RPMI7951 (cell line): ENCODE data around the gene DDX56. TPM values are rescaled to one million over a fixed set of nuclear protein-coding genes. Genes with fewer than 3 reads are reported as not detected.

ENCODE experiments used
- DNase-seq: peaks from one replicate; pipeline ENCODE4 v3.0.0-alpha.2; 2012; ENCODE audit warnings: low read depth
- total RNA-seq: library from RNA; depleted of rRNA; stranded (reverse); fragments of >200 nt; shearing (Covaris generic); gene quantifications from 2 replicates; pipeline ENCODE4 v1.2.3, GENCODE V29; 2014; rRNA removed

DDX56 gene
- total RNA-seq, 1 experiment from 2014 or later = 120 TPM

- DNase-seq = no peak
Observed at GRCh38 chr7:44535348-44536064, 38.2 kb downstream of the DDX56 start.

DNA sequence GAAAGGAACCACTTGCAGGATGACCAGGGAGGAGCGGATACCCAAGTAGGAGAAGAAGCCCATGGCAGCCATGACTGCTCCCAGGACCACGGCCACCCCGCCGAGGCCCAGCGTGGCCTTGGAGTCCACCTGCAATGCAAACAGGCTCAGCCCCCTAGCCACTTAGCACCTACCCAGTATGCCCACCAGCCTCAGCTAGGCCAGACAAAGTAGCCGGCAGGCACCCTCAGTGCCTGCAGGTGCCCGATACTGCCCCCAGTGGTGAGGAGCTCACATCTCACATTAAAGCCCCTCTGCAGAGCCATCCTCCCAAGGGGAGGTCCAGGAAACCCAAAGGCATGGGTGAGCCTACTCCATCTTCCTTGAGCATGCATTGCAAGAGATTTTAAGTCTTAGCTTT, 39.2 kb downstream of the DDX56 start:
- DNase-seq = peak; percentile 44

DNA sequence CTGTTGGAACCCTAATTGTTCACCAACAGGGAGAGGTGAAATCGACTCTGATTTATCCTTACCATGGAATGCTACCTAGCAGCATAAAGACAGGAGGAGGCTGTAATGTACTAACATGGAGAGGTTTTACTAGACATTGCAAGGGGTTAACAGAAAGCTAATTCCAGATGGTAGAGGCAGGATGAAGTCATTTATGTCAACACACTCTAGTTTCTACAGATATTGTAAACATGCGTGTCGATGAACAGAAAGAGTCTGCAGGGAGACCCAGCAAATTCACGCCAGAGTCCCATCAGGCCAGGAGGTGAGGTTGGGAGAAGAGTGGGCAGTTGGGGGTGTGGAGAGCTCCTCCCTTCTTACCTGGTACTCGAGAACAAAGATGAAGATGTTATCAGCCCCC, 39.6 kb downstream of the DDX56 start:
- no peak for DNase-seq

GRCh38 chr7:44533301-44534055, 40.2 kb downstream of the DDX56 start:
- DNase-seq = peak; percentile 44

- DNase-seq = no peak
Observed at GRCh38 chr7:44531421-44532380, 42.0 kb downstream of the DDX56 start.

DNA sequence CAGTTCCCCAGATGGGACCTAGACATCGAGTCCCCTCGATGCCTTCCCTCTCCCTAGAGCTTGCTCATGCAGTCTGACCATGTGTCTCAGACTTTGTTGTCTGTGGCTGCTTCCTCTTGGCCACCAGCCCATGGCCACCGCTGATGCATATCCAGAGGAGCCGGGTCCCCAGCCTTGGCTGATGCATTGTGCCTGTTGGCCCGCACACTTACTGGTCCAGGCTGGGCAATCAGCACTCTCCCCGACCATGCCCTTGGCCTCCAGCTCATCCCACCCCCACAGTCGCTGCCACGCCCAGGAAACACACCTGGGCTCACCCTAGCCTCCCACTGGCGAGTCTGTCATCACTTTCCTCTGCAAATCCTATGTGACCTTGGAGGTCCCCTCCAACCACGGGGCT, 42.7 kb downstream of the DDX56 start:
- no peak for DNase-seq

GRCh38 chr7:44524811-44525388, 48.8 kb downstream of the DDX56 start:
- DNase-seq = no peak

GRCh38 chr7:44522315-44522714, 51.4 kb downstream of the DDX56 start:
- DNase-seq = no peak

DNA sequence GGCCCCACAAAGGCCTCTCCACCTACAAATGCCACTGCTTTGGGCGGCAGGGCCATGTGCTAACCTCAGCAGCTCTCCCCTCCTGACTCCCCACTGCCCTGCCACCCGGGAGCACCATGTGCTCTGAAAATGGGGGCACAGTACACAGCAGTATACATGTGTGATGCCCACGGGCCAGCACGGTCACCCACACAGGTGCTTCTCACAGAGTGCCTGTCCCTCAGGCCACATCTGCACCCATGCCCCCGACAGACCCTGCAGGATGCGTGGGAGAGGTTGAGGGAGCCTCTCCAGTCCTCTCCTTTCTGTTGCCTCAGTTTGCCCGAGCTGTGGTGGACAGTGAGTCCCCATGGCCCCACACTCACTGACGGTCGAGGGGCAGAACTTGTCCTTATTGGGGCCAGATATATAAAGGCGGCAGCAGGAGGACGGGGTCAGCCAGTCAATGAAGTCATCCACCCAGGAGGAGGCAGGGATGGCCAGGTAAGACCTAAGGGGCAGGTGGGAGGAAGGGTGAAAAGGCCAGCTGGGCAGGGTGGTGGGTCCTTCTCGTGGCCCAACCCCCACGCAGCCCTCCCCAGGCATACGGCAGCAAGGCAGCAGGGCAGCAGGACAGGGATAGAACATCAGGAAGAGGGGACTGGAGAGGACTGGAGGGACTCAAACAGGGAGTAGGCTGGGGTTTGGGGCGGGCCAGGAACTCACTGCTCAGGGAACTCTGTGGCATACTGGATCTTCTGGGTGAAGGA, 52.2 kb downstream of the DDX56 start:
- no peak for DNase-seq

GRCh38 chr7:44520574-44520973, 53.1 kb downstream of the DDX56 start:
- no peak for DNase-seq

DNA sequence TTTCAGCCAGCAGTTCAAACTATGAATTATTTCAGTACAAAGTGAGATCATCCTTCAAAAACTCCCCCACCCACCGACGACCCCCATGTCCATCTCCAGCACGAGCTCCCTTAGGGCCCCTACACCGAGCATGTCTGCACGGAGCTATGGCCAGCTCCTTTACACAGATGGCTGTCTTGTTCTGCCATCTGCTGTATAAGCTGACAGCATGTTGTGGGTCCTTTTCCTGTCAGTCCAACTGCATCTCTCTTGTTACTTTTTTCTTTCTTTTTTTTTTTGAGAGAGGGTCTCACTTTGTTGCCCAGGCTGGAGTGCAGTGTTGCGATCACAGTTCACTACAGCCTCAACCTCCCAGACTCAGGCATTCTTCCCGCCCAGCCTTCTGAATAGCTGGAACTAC, 54.2 kb downstream of the DDX56 start:
- no peak for DNase-seq

DNA sequence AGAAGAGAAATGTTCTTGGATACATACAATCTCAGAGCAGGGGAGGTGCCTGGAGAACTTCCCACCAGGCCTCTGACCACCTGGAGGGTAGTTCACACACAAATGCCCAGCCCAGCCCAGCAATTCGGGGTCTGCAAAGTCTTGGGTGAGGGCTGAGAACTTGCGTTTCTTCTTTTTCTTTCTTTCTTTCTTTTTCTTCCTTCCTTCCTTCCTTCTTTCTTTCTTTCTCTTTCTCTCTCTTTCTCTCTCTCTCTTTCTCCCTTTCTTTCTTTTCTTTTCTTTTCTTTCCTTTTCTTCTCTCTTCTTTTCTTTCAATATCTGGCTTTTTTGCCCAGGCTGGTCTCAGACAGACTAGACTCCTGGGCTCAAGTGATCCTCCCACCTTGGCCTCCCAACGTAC, 54.9 kb downstream of the DDX56 start:
- DNase-seq = no peak

- no peak for DNase-seq
Observed at GRCh38 chr7:44517175-44517574, 56.5 kb downstream of the DDX56 start.

Other genes with a start within 250 kb of the DDX56 start
- 10.9 and 19.6 TPM in 2 replicates for gene CAMK2B, start 248.3 kb downstream of the DDX56 start, total RNA-seq
- gene NUDCD3, start 83.2 kb downstream of the DDX56 start, total RNA-seq = 47.0 and 81.1 TPM in 2 replicates
- gene NPC1L1, start 32.6 kb downstream of the DDX56 start, total RNA-seq = not detected in 2 replicates
- 232 and 263 TPM in 2 replicates for gene TMED4, start 8.3 kb upstream of the DDX56 start, total RNA-seq
- gene OGDH, start 32.7 kb upstream of the DDX56 start, total RNA-seq = 43.0 and 47.9 TPM in 2 replicates
- gene ZMIZ2, start 174.9 kb upstream of the DDX56 start, total RNA-seq = 6.6 and 7.9 TPM in 2 replicates
- 9,490 and 10,456 TPM in 2 replicates for gene PPIA, start 222.8 kb upstream of the DDX56 start, total RNA-seq